Stimulated activated CD8-positive, alpha-beta memory T cell treated with anti-CD3 and anti-CD28 coated beads, Interleukin-7, amount 100 ng/mL, for 48 hours (primary cell): ENCODE measurements around the gene EDA.

ENCODE experiments used
- DNase-seq, 2 donors: peaks; one replicate each; pipeline ENCODE4 v3.0.0-alpha.2; 2020; ENCODE audit warnings: low read depth in 1 of 2; ENCODE audit errors: extremely low read depth in 1 of 2

EDA gene

GRCh38 chrX:70022616-70023015 is 406.7 kb downstream of the EDA start:
- DNase-seq: no peak

- no peak for DNase-seq
These were observed 409.6 kb downstream of the EDA start for GRCh38 chrX:70025464-70025863.

DNA sequence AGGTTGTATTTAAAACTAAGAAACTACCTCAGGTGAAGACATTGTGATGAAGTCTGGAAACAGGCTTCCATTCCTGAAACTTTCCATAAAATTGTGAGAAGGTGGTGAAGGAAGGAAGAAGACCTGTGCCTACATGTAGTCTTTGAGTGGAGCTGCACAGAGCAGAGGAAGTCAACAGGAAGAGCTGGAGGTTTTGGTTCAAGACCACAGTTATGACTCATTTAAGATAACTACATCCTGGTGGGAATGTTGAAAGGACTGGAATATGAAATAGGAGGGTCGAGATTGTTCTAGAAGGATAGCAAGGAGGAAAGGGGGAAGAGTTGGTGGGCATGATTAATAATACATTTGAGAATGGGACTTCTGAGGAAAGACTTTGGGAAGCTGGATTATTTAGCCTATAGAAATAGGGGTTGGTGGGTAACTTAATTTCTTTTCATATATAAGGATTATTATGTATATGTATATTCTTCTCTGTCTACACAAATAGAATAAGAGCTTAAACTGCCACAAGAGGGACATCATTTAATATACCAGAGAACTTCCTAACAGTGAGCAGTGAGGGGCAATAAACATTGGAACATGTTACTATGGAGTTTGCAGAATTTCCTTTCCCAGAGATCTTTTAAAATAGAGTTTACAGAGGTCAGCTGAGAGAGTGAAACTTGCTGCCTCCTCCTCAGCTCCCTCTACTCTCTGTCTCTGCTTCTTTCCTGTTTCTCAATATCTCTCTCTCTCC is 410.4 kb downstream of the EDA start:
- no peak for DNase-seq

GRCh38 chrX:70026851-70027200 is 410.9 kb downstream of the EDA start:
- DNase-seq: no peak

DNA sequence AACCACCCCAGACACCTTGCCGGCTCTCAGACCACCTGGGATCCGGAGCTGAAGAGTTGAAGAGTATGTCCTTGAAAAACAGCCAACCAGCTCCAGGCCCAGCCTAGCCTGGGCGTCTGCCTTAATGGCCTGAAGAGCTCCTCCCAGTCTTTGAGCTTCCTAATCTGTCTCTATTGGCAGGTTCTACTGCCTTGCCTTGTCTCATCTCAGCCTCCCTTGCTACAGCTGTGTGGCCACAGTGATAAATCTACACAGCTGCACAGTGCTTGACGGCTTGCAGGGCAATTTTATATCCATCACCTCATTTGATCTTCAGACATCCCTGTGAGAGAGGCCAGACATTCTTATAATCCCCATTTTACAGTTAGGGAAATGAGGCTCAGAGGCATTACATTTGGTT is 413.9 kb downstream of the EDA start:
- no peak for DNase-seq

GRCh38 chrX:70030301-70030767 is 414.4 kb downstream of the EDA start:
- DNase-seq: no peak

DNA sequence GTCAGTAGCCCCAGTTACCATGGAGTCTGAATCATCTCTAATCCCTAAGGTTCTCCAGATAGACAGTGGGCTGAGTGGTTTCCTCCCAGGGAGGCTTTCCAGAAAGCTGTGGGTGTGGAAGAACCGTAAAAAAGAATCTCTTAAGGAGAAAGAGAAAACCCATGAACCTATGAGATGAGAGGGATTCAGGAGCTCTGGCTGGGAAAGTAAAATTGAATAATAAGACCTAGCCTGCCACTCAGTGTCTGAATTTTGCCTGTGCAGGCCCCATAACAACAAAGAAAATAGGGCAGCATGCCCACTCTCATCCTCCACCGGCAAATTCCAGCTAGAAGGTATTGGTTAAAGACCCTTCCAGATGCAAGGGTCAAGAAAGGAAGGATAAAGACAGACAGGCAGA is 416.9 kb downstream of the EDA start:
- DNase-seq: no peak

GRCh38 chrX:70033348-70034051 is 417.6 kb downstream of the EDA start:
- DNase-seq: peak; percentile 3 to 20

GRCh38 chrX:70034646-70035045 is 418.7 kb downstream of the EDA start:
- DNase-seq: no peak

GRCh38 chrX:70038515-70038914 is 422.6 kb downstream of the EDA start:
- no peak for DNase-seq

DNA sequence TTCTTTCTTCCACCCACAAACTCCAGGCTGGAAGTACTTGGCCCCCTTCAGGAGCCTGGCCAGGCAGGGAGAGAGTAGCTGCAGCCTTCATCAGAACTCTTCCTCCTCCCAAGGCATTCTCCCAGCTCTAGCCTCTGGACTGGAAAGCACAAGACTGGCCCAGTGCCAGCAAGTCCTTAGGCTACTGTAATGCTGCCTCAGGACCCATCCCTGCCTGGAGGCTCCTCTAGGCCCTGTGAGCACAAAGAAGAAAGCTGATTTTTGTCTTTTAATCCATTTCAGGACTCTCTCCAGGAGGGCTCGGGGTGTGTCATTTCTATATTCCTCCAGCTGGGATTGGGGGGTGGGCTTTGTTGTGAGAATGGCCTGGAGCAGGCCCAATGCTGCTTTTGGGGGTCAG is 423.0 kb downstream of the EDA start:
- no peak for DNase-seq

GRCh38 chrX:70039758-70040157 is 423.8 kb downstream of the EDA start:
- no peak for DNase-seq

DNA sequence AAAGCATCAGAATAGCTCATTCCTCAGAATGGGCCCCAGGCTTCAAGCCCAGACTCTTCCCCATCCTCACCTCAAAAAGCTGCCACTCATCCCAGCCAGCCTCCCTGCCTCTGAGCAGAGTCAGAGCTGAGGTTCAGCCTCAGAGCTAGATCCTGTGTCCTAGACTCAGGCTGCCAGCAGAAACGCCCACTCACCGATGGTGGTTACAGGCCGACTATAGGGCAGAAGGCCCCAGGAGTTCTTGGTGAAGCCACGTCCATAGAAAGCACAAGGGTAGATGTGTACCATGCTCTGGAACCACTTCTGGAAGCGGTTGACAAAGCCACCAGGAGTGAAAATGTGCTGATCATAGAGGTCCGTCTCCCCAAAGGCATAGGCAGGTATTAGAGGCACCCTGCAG is 426.1 kb downstream of the EDA start:
- DNase-seq: no peak

- no peak for DNase-seq
These were observed 426.8 kb downstream of the EDA start for GRCh38 chrX:70042399-70043371.

DNA sequence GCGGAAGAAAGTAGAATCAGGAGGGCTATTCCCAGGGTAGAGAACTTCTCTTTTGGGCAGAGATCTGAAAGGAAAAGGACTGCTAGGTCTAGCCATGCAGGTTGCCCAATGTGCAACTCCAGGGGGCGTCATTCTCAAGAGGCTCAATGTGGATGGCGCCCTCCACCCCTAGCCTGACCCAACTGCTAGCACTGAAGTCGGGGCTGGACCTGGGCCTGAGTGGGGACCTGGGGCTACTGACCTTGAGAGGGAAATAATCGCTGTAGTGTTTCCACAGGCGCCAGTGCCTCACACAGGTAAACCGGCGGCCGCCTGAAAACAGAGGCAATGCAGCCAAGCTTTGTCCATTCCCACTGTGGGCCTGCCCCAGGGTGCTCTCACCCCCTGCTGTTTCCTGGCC is 427.8 kb downstream of the EDA start:
- no peak for DNase-seq

DNA sequence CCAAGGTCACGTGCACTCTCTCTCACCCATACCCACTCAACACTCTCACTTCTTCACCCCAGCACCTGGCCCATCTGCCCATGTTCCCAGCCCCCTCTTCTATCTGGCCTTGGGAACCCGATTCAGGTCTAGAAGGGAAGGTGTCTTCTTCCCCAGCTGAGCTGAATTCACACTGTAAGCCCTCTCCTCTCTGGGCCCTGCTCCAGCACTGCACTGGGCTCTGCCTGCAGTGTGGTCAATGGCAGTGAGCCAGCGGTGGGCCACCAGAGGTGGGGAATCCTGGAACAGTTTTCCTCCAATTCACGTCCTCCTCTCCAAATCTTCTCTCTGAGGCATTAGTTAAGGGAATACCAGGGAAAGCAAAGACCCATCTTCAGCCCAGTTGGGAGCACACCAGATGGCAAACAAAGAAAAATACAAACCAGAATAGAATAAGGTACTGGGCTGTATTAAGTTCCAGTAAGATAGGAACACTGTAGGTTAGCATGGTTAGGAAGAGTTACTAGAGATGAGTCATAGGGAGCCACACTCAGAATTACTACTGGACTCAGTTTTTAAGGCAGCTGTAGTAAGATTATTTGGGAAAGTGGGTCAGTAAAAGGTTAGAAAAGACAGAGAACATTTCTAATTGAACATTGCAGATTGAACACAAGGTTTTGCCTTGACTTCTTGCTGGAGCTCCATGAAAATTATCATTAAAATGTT is 428.8 kb downstream of the EDA start:
- DNase-seq: no peak

GRCh38 chrX:70046978-70047377 is 431.1 kb downstream of the EDA start:
- DNase-seq: no peak

DNA sequence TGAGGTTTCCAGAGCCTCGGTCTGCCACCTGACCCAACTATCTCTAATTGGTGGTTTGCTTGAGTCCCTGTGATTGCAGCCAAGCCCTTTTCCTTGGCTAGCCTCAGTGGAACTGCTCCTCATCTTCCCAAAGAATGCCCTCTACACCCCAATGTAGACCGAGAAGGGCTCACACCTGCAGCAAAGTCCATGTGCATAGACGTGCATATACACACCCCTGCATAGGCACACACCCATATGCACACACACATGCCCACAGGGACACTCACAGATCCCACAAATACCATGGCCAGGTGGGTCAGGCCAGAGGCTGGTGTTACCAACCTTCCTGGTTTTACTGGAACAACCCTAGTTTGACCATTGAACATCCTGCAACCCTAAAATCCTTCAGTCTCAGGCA is 433.5 kb downstream of the EDA start:
- no peak for DNase-seq

GRCh38 chrX:70049925-70050324 is 434.0 kb downstream of the EDA start, which contains the start of gene AWAT2:
TSS of gene AWAT2 (minus strand) at chrX:70049938. CDS start at chrX:70049932, 6 bp downstream.
- DNase-seq: no peak

DNA sequence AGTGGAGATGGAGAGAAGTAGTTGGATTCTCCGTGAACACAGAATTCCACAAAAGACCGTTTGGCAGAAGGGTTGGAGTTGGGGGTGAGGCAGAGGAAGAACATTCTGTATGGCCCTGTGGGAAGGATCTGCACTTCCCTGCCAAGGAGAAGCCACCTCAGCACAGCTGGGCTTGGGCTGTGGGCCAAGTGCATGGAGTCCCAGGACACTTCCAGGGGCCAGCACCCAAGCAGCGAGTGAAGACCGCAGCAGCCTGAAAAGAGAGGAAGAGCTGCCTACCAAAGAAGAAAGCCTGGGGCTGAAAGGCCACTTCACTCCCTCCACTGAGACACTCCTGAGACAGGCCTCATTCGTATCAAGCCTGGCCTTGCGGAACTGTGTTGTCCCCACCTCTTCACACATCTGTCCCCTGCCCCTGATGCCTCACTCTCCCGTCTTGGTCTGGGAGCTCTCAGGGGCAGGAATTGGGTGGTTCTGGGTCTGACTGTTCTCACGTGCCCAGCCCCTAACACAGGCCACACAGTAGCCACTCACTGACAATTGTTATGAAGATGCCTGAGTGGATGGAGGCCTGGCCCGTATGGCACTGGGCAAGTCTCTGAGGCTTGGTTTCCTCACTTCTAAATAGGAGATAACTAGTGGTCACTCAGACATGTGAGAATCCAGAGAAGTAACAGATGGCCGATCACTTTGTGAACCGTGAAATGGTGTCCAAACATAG is 437.1 kb downstream of the EDA start:
- DNase-seq: no peak
